ENCODE results near the gene USH1C.

- TF ChIP-seq CTCF (IDR thresholded peaks at IDR 0.05) (no peak), POLR2A (IDR thresholded peaks at IDR 0.05) (no peak), EP300 (IDR thresholded peaks at IDR 0.05) (no peak)
These were observed 20.4 kb upstream of the USH1C start for GRCh38 chr11:17564687-17565042.

Data from ovary (tissue), 3 donors.